Ascending aorta (tissue), 2 donors: ENCODE results near the gene NPDC1. TPM values are rescaled to one million over a fixed set of nuclear protein-coding genes. Genes with fewer than 3 reads are reported as not detected.
A peak's percentile ranks its signal among the peaks of the same experiment; 100 is the strongest.

Experiments used
- DNase-seq, 2 donors: peaks; one replicate each; pipeline ENCODE4 v3.0.0-alpha.2; 2019; ENCODE audit warnings: low spot score in 2 of 2
- H3K27ac ChIP-seq, 2 donors: fragments of 200-600 bp; sonication (generic); one replicate each; pipeline ENCODE4 v1.5.1; 2016 to 2017; ENCODE audit warnings: mild to moderate bottlenecking in 1 of 2
- H3K27me3 ChIP-seq: fragments of 200-600 bp; sonication (generic); one replicate; pipeline ENCODE4 v1.5.1; 2017
- H3K36me3 ChIP-seq, 2 donors: fragments of 200-600 bp; sonication (generic); one replicate each; pipeline ENCODE4 v1.5.1; 2016
- H3K4me1 ChIP-seq, 2 donors: fragments of 200-600 bp; sonication (generic); one replicate each; pipeline ENCODE4 v1.5.1; 2016 to 2017; ENCODE audit warnings: mild to moderate bottlenecking in 1 of 2
- H3K4me3 ChIP-seq, 2 donors: fragments of 200-600 bp; sonication (generic); one replicate each; pipeline ENCODE4 v1.5.1; 2016 to 2017; ENCODE audit warnings: mild to moderate bottlenecking in 1 of 2
- H3K9me3 ChIP-seq, 2 donors: fragments of 200-600 bp; sonication (generic); one replicate each; pipeline ENCODE4 v1.5.1; 2016
- intact Hi-C: fragments of 100-400 bp; cut with DNase I; formaldehyde crosslinking; loops from one replicate; pipeline ENCODE4 v1.15.1; 2023
- total RNA-seq: library from RNA; depleted of rRNA; stranded (reverse); fragments of >200 nt; gene quantifications from one replicate; pipeline ENCODE4 v1.1.0, GENCODE V29; 2016
- TF ChIP-seq, protein P1 (sequence below), 3 experiments: fragments of 200-600 bp in 2 of 3; fragments of 450-650 bp in 1 of 3; sonication (generic) in 2 of 3; IDR thresholded peaks; one replicate each; pipeline ENCODE4 v1.5.1; 2016 to 2019; ENCODE audit warnings: antibody characterized with exemption in 3 of 3, mild to moderate bottlenecking in 1 of 3, moderate library complexity in 1 of 3

The NPDC1 gene
- total RNA-seq, 1 donor from 2014 or later, result 579 TPM

DNA sequence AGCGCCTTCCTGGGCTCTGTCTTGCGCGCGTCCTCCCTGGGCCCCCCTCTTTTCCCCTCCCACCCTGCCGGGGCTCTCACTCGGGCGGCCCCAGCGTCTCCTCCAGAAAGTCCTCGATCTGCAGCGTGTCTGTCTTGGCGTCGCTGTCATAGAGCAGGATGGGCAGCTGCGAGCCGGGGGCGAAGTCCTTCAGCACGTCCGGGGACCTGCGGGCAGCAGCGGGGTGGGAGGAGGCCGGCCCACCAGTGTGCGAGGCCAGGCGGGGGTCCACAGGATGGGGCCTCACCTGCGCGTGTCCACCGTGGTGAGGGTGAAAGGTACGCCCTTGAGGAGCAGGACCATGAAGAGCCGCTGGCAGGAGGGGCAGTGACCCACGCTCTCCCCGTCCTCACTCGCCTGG is 50.6 kb downstream of the NPDC1 start:
- H3K4me3 ChIP-seq, result peak overlapping the region; percentile 27 to 52
- H3K27ac ChIP-seq, result peak overlapping the region; percentile 60 to 67
- peaks cover 21 to 29% of the 10 kb centered on the region in 2 donors for H3K4me1 ChIP-seq
- TF ChIP-seq, protein P1, sequence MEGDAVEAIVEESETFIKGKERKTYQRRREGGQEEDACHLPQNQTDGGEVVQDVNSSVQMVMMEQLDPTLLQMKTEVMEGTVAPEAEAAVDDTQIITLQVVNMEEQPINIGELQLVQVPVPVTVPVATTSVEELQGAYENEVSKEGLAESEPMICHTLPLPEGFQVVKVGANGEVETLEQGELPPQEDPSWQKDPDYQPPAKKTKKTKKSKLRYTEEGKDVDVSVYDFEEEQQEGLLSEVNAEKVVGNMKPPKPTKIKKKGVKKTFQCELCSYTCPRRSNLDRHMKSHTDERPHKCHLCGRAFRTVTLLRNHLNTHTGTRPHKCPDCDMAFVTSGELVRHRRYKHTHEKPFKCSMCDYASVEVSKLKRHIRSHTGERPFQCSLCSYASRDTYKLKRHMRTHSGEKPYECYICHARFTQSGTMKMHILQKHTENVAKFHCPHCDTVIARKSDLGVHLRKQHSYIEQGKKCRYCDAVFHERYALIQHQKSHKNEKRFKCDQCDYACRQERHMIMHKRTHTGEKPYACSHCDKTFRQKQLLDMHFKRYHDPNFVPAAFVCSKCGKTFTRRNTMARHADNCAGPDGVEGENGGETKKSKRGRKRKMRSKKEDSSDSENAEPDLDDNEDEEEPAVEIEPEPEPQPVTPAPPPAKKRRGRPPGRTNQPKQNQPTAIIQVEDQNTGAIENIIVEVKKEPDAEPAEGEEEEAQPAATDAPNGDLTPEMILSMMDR (IDR thresholded peaks at IDR 0.05), result no peak
- no peaks in the 10 kb centered on the region for H3K9me3 ChIP-seq
- H3K27me3 ChIP-seq, result no peaks in the 10 kb centered on the region
- intact Hi-C loops, result loop anchor here (5.0 kb wide), 1 partner anchor 108 kb away; the partner anchor contains the start of gene TRAF2
- no peaks in the 10 kb centered on the region for H3K36me3 ChIP-seq
- DNase-seq, result no peak

DNA sequence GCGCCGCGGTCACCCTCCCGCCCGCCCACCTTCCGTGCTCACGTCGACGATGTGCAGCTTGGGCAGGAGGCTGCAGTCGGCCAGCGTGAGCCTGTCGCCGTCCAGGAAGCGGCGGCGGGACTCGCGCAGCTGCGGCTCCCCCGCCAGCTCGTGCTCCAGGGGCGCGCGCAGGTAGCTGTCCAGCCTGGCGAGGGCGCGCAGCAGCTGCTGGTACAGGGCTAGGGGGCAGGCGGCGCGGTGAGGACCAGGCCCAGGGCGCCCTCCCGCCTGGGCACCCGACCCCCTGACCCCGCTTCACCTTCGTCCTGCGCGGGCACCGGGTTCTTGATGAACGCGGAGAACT is 51.1 kb downstream of the NPDC1 start:
- H3K36me3 ChIP-seq, result no peaks in the 10 kb centered on the region
- H3K9me3 ChIP-seq, result no peaks in the 10 kb centered on the region
- H3K27ac ChIP-seq, result no peak overlapping the region
- no peaks in the 10 kb centered on the region for H3K27me3 ChIP-seq
- TF ChIP-seq, protein P1 (IDR thresholded peaks at IDR 0.05), result no peak
- intact Hi-C loops, result loop anchor here (5.0 kb wide), 2 partner anchors 92 to 108 kb away; partner anchors contain the start of genes MAN1B1 and TRAF2
- no peak for DNase-seq
- peaks cover 21 to 29% of the 10 kb centered on the region in 2 donors for H3K4me1 ChIP-seq
- H3K4me3 ChIP-seq, result peak overlapping the region in 1 of 2 donors; percentile 52

GRCh38 chr9:136994180-136994887 is 51.6 kb downstream of the NPDC1 start:
- DNase-seq, result no peak
- Histone ChIP-seq H3K27me3 (no peaks in the 10 kb centered on the region), H3K27ac (no peak overlapping the region), H3K4me3 (peak overlapping the region in 1 of 2 donors; percentile 52), H3K4me1 (peaks cover 21 to 29% of the 10 kb centered on the region in 2 donors), H3K36me3 (no peaks in the 10 kb centered on the region), H3K9me3 (no peaks in the 10 kb centered on the region)
- TF ChIP-seq, protein P1 (IDR thresholded peaks at IDR 0.05), result no peak
- intact Hi-C loops, result loop anchor here (5.0 kb wide), 1 partner anchor 93 kb away; the partner anchor contains the start of gene MAN1B1

GRCh38 chr9:136992819-136993369 is 53.1 kb downstream of the NPDC1 start:
- H3K27ac ChIP-seq, result peak overlapping the region; percentile 54 to 62
- intact Hi-C loops, result loop anchor here (1.0 to 5.0 kb wide), 5 partner anchors 35 to 202 kb away; partner anchors contain the start of genes ABCA2, FBXW5, MAN1B1 and PHPT1
- H3K4me3 ChIP-seq, result peak overlapping the region; percentile 79 to 85
- no peaks in the 10 kb centered on the region for H3K27me3 ChIP-seq
- H3K4me1 ChIP-seq, result peaks cover 21 to 29% of the 10 kb centered on the region in 2 donors
- no peaks in the 10 kb centered on the region for H3K36me3 ChIP-seq
- TF ChIP-seq, protein P1 (IDR thresholded peaks at IDR 0.05), result no peak
- H3K9me3 ChIP-seq, result no peaks in the 10 kb centered on the region
- no peak for DNase-seq

DNA sequence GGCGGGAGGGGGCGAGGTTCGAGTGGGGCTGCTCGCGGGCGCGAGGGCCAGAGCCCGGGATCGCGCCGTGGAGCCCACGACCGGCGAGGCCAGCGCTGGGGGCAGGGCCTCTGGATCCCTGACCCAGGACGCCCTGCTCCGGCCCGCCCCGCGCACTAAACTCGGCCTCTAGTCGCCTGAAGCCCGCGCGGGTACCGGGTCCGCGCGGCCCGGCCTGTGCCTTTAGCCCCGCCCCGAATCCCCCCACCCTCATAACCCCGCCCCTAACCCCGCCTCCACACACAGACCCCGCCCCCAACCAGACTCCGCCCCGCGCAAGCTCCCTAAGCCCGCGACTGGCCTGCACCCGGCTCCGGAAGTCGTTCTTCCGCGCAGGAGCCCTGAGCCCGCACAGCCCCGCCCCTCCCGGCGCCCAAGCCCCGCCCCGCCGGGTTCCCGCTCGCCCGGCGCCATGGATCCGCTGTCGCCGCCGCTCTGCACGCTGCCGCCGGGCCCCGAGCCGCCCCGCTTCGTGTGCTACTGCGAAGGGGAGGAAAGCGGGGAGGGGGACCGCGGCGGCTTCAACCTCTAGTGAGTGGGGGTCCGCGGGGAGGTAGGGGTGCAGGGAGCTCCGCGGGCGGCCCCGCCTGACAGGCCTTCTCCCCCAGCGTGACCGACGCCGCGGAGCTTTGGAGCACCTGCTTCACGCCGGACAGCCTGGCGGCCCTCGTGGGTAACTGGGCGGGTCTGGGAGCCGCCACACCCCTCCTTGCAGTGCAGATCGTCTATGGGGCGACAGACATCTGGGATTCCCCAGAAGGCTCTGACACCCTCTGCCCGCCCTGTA is 53.8 kb downstream of the NPDC1 start, which contains the start of gene PAXX:
Gene PAXX (plus strand): TSS at position 430 of the 826 bp plus-strand sequence. CDS start 22 bp downstream, at position 452.
- H3K27me3 ChIP-seq, result no peaks in the 10 kb centered on the region
- H3K4me1 ChIP-seq, result peaks cover 21 to 29% of the 10 kb centered on the region in 2 donors
- TF ChIP-seq, protein P1 (IDR thresholded peaks at IDR 0.05), result no peak
- no peaks in the 10 kb centered on the region for H3K36me3 ChIP-seq
- intact Hi-C loops, result loop anchor here (1.0 to 5.0 kb wide), 5 partner anchors 36 to 201 kb away; partner anchors contain the start of genes ABCA2, FBXW5, MAN1B1 and PHPT1
- peak; percentile 57 to 93 for DNase-seq
- H3K9me3 ChIP-seq, result no peaks in the 10 kb centered on the region
- H3K4me3 ChIP-seq, result peak within 1 kb of the TSS; percentile 79 to 85
- H3K27ac ChIP-seq, result peak within 1 kb of the TSS; percentile 66 to 83
